Coronary artery (tissue), 2 donors: ENCODE measurements around the gene CYFIP2.
"Not testable (repeated sequence)": the region's sequence is repeated elsewhere in the genome, so short reads cannot be mapped to it uniquely, and the experiment has no call there.

Source experiments
- DNase-seq: peaks from one replicate; pipeline ENCODE4 v3.0.0-alpha.2; 2017; ENCODE audit warnings: low spot score
- H3K27ac ChIP-seq, 2 donors: fragments of 200-600 bp; sonication (generic); one replicate each; pipeline ENCODE4 v1.5.1; 2016 to 2019
- H3K4me3 ChIP-seq: fragments of 200-600 bp; sonication (generic); 2 replicates; pipeline ENCODE4 v1.5.1; 2016; ENCODE audit warnings: mild to moderate bottlenecking, moderate library complexity
- TF ChIP-seq, protein P1 (sequence below): fragments of 200-600 bp; sonication (generic); IDR thresholded peaks from one replicate; pipeline ENCODE4 v1.5.1; 2019; ENCODE audit warnings: antibody characterized with exemption

Gene CYFIP2

DNA sequence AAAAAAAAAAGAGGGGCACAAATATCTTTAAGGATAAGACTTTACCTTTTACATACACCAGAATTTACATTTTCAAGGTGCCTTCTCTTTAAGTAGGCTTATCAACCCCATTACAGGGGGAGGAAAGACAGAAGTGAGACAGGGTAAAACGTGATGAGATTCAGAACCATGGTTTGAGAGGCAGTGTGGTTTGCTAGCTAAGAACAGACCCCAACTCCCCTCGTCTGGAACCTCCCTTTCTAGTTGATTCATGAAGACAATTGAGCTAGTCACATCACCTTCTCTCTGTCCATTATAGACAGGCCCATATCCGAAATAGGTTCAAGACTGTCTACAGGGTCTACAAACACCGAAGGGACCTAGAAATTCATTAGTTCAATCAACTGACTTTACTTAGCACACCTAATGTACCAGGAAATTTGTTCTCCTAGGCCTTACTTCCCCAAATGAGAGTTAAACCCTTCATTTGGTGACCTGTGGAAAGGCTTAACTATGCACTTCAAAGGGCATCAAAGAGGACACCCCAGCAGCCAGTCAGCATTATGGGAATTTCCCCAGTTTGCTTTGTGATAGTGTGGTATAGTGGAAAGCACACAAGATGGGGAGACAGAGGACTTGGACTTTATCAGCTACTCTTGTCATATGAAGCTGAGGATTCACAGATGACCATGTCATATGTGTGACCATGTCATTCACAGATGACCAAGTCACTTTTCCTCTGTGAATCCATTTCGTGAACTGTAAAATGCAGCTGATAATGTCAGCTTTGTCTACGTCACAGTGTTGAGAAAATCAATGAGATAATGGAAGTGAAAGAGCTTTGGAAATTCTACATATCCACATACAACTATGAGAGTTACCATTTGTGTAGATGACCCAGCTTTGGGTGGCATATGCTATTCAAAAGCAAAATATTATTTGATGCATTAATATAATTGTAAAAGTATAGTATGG, 40.2 kb upstream of the CYFIP2 start:
- Histone ChIP-seq H3K27ac (no peak overlapping the region), H3K4me3 (no peak overlapping the region)
- DNase-seq, result no peak
- TF ChIP-seq, protein P1, sequence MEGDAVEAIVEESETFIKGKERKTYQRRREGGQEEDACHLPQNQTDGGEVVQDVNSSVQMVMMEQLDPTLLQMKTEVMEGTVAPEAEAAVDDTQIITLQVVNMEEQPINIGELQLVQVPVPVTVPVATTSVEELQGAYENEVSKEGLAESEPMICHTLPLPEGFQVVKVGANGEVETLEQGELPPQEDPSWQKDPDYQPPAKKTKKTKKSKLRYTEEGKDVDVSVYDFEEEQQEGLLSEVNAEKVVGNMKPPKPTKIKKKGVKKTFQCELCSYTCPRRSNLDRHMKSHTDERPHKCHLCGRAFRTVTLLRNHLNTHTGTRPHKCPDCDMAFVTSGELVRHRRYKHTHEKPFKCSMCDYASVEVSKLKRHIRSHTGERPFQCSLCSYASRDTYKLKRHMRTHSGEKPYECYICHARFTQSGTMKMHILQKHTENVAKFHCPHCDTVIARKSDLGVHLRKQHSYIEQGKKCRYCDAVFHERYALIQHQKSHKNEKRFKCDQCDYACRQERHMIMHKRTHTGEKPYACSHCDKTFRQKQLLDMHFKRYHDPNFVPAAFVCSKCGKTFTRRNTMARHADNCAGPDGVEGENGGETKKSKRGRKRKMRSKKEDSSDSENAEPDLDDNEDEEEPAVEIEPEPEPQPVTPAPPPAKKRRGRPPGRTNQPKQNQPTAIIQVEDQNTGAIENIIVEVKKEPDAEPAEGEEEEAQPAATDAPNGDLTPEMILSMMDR, result no peak

DNA sequence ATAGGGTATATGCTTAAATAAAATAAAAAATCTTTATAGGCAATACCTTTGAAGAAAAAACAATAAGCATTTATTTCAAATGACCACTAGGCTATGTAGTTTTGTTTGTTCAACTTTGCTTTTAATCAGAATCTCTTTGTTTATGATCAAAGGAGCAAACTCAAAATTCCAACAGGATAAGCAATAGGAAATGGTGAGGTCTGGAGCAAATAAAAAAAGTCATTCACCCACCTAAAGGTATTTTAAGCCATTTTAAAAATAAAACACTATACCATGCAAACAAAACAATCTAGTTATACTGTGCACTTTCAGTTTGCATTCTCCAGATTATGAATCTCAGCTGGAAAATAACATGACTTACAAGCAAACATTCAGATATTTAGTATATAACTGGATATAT, 35.3 kb upstream of the CYFIP2 start:
- Histone ChIP-seq H3K27ac (no peak overlapping the region), H3K4me3 (no peak overlapping the region)
- no peak for DNase-seq
- TF ChIP-seq, protein P1, result no peak

DNA sequence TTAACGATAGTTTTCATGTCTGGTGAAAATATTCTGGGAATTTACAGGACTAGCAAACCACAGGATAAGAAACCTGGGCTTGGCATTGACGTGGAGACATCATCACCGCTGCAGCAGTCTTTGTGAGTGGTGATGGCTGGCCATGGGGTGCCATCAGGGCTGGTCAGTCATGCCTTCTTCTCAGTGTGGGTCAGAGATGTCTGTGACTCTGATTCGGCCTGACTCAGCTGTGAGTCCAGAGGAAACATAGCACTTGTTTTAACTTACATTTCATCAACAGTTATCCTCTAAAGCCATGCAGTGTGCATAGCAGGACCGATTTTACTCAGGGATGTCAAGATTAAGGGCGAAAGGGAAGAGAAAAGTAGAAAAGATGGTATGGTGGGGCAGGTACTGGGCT, 33.2 kb upstream of the CYFIP2 start:
- Histone ChIP-seq H3K4me3 (no peak overlapping the region), H3K27ac (no peak overlapping the region)
- TF ChIP-seq, protein P1, result no peak
- no peak for DNase-seq

DNA sequence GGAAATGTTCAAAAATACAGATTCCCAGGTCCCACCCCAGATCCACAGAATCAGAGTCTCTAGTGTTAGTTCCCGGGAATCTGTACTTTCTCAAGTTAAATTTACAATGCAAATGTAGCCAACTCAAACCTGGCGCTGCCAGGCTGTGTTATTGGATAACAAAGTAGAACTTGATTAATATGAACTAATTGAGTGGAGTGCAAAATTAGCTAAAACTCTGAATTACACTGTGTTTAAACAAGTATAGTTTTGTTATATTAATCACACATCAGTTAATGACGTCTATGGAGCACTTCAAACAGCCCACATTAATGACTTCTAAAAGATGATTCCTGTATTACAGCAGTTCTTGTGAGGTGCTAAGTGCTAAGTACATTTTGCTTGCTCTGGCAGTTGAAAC, 32.4 kb upstream of the CYFIP2 start:
- TF ChIP-seq, protein P1, result no peak
- Histone ChIP-seq H3K4me3 (no peak overlapping the region), H3K27ac (no peak overlapping the region)
- DNase-seq, result no peak

DNA sequence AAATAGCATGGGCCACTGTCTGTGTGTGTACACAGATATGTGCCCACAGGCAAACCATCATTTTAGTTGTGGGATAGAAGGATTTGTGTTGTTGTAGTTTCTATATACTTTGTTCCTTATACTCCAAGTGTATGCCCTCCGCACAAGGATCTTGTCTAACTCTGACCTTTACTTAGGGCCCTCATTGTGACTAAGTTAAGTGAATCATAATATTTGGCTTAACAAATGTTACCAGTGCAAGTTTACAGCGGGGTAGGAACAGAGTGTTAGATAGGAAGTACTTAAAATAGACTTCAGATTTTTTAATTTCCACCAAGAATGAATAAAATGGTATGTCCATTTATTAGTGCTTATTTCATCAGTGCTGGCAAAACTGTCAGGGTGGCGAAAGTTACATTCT, 29.5 kb upstream of the CYFIP2 start:
- Histone ChIP-seq H3K4me3 (no peak overlapping the region), H3K27ac (no peak overlapping the region)
- TF ChIP-seq, protein P1, result no peak
- DNase-seq, result no peak

DNA sequence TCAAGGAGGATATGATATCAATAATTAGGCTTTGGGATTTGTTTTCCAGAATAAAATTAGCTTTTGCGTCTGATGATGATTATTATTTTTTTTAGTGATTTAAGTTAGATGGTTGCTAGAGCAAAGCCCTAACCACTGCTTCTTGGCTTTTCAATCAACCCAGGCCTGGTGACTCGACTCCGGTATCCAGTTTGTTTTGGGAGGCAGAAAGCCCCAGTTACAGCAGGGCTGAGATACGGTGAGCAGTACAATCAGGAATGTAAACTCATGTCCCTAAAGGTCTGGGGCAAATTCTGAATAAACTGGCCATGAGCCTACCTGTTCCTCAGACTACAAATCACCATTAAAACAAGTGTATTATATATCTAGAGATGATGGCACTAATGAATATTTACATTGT, 24.4 kb upstream of the CYFIP2 start:
- TF ChIP-seq, protein P1, result no peak
- no peak for DNase-seq
- no peak overlapping the region for H3K4me3 ChIP-seq
- no peak overlapping the region for H3K27ac ChIP-seq

DNA sequence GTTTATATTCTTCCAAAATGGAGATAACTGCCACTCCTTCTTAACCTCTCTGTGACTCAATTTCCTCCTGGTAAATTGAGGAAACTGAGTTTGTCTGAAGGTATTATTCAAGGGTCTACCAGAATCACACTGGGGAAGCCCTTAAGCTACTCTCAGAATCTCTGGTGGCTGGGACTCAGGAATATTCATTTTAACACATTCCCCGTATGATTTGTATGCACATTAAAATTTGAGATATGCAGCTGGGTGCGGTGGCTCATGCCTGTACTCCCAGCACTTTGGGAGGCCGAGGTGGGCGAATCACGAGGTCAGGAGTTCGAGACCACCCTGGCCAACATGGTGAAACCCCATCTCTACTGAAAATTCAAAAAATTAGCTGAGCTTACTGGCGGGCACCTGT, 21.2 kb upstream of the CYFIP2 start:
- not testable (repeated sequence) for DNase-seq, H3K4me3 ChIP-seq, H3K27ac ChIP-seq
